Gastroesophageal sphincter (tissue), 4 donors: ENCODE data around the gene AMIGO2. TPM values are rescaled to one million over a fixed set of nuclear protein-coding genes. Genes with fewer than 3 reads are reported as not detected.

Source experiments
- ATAC-seq: fragments of 150-250 bp; one replicate; pipeline ENCODE4 v1.9.1; 2016; ENCODE audit warnings: mild to moderate bottlenecking, moderate library complexity
- H3K27ac ChIP-seq, 4 donors: fragments of 200-600 bp; sonication (generic) in 3 of 4; 1 replicate in 3 of 4; 2 replicates in 1 of 4; pipeline ENCODE4 v1.5.1; 2016 to 2019
- H3K27me3 ChIP-seq: fragments of 200-600 bp; sonication (generic); one replicate; pipeline ENCODE4 v1.5.1; 2019
- H3K36me3 ChIP-seq, 2 donors: fragments of 200-600 bp; sonication (generic); one replicate each; pipeline ENCODE4 v1.5.1; 2019; ENCODE audit warnings: control low read depth in 1 of 2
- H3K4me1 ChIP-seq, 3 donors: fragments of 200-600 bp; sonication (generic); 1 replicate in 2 of 3; 2 replicates in 1 of 3; pipeline ENCODE4 v1.5.1; 2016 to 2019; ENCODE audit warnings: control low read depth in 2 of 3
- H3K4me3 ChIP-seq, 2 donors: fragments of 200-600 bp; sonication (generic); one replicate each; pipeline ENCODE4 v1.5.1; 2019; ENCODE audit warnings: mild to moderate bottlenecking in 1 of 2, moderate library complexity in 1 of 2
- H3K9me3 ChIP-seq, 3 donors: fragments of 200-600 bp; sonication (generic); one replicate each; pipeline ENCODE4 v1.5.1; 2017 to 2019; ENCODE audit warnings: control low read depth in 2 of 3
- CTCF ChIP-seq, 4 experiments: fragments of 200-600 bp in 2 of 4; fragments of 450-650 bp in 2 of 4; sonication (generic) in 1 of 4; IDR thresholded peaks; one replicate each; pipeline ENCODE4 v1.5.1; 2017 to 2019; ENCODE audit warnings: antibody characterized with exemption in 4 of 4, mild to moderate bottlenecking in 2 of 4, moderate library complexity in 2 of 4
- EP300 ChIP-seq: sonication (generic); formaldehyde crosslinking; IDR thresholded peaks from one replicate; pipeline ENCODE4 v1.6.1; 2017; ENCODE audit warnings: antibody characterized with exemption, mild to moderate bottlenecking
- POLR2A ChIP-seq, 2 donors: fragments of 450-650 bp; IDR thresholded peaks; one replicate each; pipeline ENCODE4 v1.6.1; 2017; ENCODE audit warnings: antibody characterized with exemption in 2 of 2, mild to moderate bottlenecking in 2 of 2, moderate library complexity in 1 of 2
- POLR2AphosphoS5 ChIP-seq: sonication (generic); formaldehyde crosslinking; IDR thresholded peaks from one replicate; pipeline ENCODE4 v1.6.1; 2017; ENCODE audit warnings: antibody characterized with exemption
- WGBS, 2 donors: methylation state at CpG; one replicate each; pipeline ENCODE4 v1.1.5; 2018; ENCODE audit warnings: low coverage in 1 of 2; 5-methylcytosine and 5-hydroxymethylcytosine counted together
- total RNA-seq, 4 donors: library from RNA; depleted of rRNA; stranded (reverse); fragments of >200 nt; gene quantifications; one replicate each; pipeline ENCODE4 v1.1.0, GENCODE V29; 2016

AMIGO2 gene
- total RNA-seq, 4 donors from 2014 or later, result 1.4 to 8.1 (median 3.6) TPM

- Histone ChIP-seq H3K4me1 (no peaks in the 10 kb centered on the region), H3K36me3 (no peaks in the 10 kb centered on the region), H3K9me3 (no peaks in the 10 kb centered on the region), H3K4me3 (no peak overlapping the region), H3K27ac (no peak overlapping the region), H3K27me3 (no peaks in the 10 kb centered on the region)
- no peak for ATAC-seq
- WGBS, 2 donors, result 59 to 69% methylated on average over 1 of the region's 1 CpG
- TF ChIP-seq CTCF (IDR thresholded peaks at IDR 0.05), result no peak
- TF ChIP-seq EP300, result no peak
- no peak for TF ChIP-seq POLR2A (IDR thresholded peaks at IDR 0.05)
- TF ChIP-seq POLR2AphosphoS5, result no peak
Observed at GRCh38 chr12:47039756-47040155, 40.0 kb downstream of the AMIGO2 start.

GRCh38 chr12:47039079-47039478 is 40.7 kb downstream of the AMIGO2 start:
- no peaks in the 10 kb centered on the region for H3K36me3 ChIP-seq
- H3K4me1 ChIP-seq, result no peaks in the 10 kb centered on the region
- no peak overlapping the region for H3K4me3 ChIP-seq
- TF ChIP-seq EP300, result no peak
- TF ChIP-seq CTCF (IDR thresholded peaks at IDR 0.05), result no peak
- no peak for TF ChIP-seq POLR2AphosphoS5
- TF ChIP-seq POLR2A (IDR thresholded peaks at IDR 0.05), result no peak
- 83 to 87% methylated on average over 2 of the region's 2 CpGs for WGBS, 2 donors
- ATAC-seq, result no peak
- H3K27ac ChIP-seq, result no peak overlapping the region
- H3K9me3 ChIP-seq, result no peaks in the 10 kb centered on the region
- no peaks in the 10 kb centered on the region for H3K27me3 ChIP-seq

GRCh38 chr12:47038270-47038748 is 41.5 kb downstream of the AMIGO2 start:
- no peak for ATAC-seq
- TF ChIP-seq POLR2A (IDR thresholded peaks at IDR 0.05), result no peak
- no peak for TF ChIP-seq EP300
- TF ChIP-seq CTCF (IDR thresholded peaks at IDR 0.05), result no peak
- TF ChIP-seq POLR2AphosphoS5, result no peak

GRCh38 chr12:47035484-47035883 is 44.3 kb downstream of the AMIGO2 start:
- Histone ChIP-seq H3K9me3 (no peaks in the 10 kb centered on the region), H3K4me1 (peaks cover 0 to 6% (median 0%) of the 10 kb centered on the region in 3 donors), H3K36me3 (no peaks in the 10 kb centered on the region), H3K27me3 (no peaks in the 10 kb centered on the region), H3K27ac (no peak overlapping the region), H3K4me3 (no peak overlapping the region)
- TF ChIP-seq EP300 (no peak), POLR2A (IDR thresholded peaks at IDR 0.05) (no peak), POLR2AphosphoS5 (no peak), CTCF (IDR thresholded peaks at IDR 0.05) (no peak)
- 43 to 61% methylated on average over 1 to 2 of the region's 3 CpGs for WGBS, 2 donors
- no peak for ATAC-seq

More at GRCh38 chr12:47038270-47038748, 41.5 kb downstream of the AMIGO2 start:
- Histone ChIP-seq H3K9me3 (no peaks in the 10 kb centered on the region), H3K27me3 (no peaks in the 10 kb centered on the region), H3K4me3 (no peak overlapping the region), H3K27ac (no peak overlapping the region), H3K4me1 (no peaks in the 10 kb centered on the region), H3K36me3 (no peaks in the 10 kb centered on the region)
- WGBS, 2 donors, result 80 to 100% methylated on average over 1 of the region's 1 CpG

- Histone ChIP-seq H3K4me3 (no peak overlapping the region), H3K27me3 (no peaks in the 10 kb centered on the region), H3K4me1 (peaks cover 0 to 6% (median 0%) of the 10 kb centered on the region in 3 donors), H3K9me3 (no peaks in the 10 kb centered on the region), H3K36me3 (no peaks in the 10 kb centered on the region), H3K27ac (no peak overlapping the region)
- WGBS, 2 donors, result 73% methylated on average over 2 of the region's 2 CpGs
- ATAC-seq, result no peak
- TF ChIP-seq POLR2AphosphoS5, result no peak
- TF ChIP-seq EP300, result no peak
- no peak for TF ChIP-seq POLR2A (IDR thresholded peaks at IDR 0.05)
- TF ChIP-seq CTCF (IDR thresholded peaks at IDR 0.05), result no peak
Observed at GRCh38 chr12:47034661-47035060, 45.1 kb downstream of the AMIGO2 start.
